GM21423 (cell line): Measurements from ENCODE around the gene EGLN1.

Experiments used
- ATAC-seq: cut with Tn5 transposase; IDR thresholded peaks from one replicate; pipeline ENCODE4 v1.9.1; 2021; ENCODE audit warnings: mild to moderate bottlenecking, moderate library complexity; ENCODE audit not compliant: unreplicated experiment

Gene EGLN1

GRCh38 chr1:231334079-231334666, 87.9 kb downstream of the EGLN1 start:
- no peak for ATAC-seq

GRCh38 chr1:231332761-231333160, 89.3 kb downstream of the EGLN1 start:
- ATAC-seq = no peak

GRCh38 chr1:231329483-231329882, 92.6 kb downstream of the EGLN1 start:
- no peak for ATAC-seq

GRCh38 chr1:231327617-231328016, 94.5 kb downstream of the EGLN1 start:
- no peak for ATAC-seq

GRCh38 chr1:231326248-231326647, 95.8 kb downstream of the EGLN1 start:
- no peak for ATAC-seq

- no peak for ATAC-seq
Observed at GRCh38 chr1:231324660-231325059, 97.4 kb downstream of the EGLN1 start.

- no peak for ATAC-seq
Observed at GRCh38 chr1:231322880-231323530, 99.1 kb downstream of the EGLN1 start.

- no peak for ATAC-seq
Observed at GRCh38 chr1:231319080-231319479, 103.0 kb downstream of the EGLN1 start.

GRCh38 chr1:231318568-231318967, 103.5 kb downstream of the EGLN1 start:
- ATAC-seq = no peak

GRCh38 chr1:231318015-231318355, 104.1 kb downstream of the EGLN1 start:
- no peak for ATAC-seq

GRCh38 chr1:231317306-231318014, 104.6 kb downstream of the EGLN1 start:
- no peak for ATAC-seq

- ATAC-seq = peak; percentile 65
Observed at GRCh38 chr1:231315887-231316286, 106.2 kb downstream of the EGLN1 start.
